DOHH2 (cell line): Measurements from ENCODE around the gene CCDC69.

Source experiments
- CTCF ChIP-seq: fragments of 200-600 bp; sonication (generic); IDR thresholded peaks from one replicate; pipeline ENCODE4 v1.5.1; 2014; ENCODE audit warnings: antibody characterized with exemption, mild to moderate bottlenecking, low read depth, low read length; ENCODE audit not compliant: poor library complexity, severe bottlenecking
- EZH2phosphoT487 ChIP-seq: fragments of 200-600 bp; sonication (generic); IDR thresholded peaks from 2 replicates; pipeline ENCODE4 v1.6.1; 2017; ENCODE audit warnings: borderline replicate concordance, mild to moderate bottlenecking, antibody characterized with exemption, low read length, moderate library complexity, mixed read lengths

GRCh38 chr5:151231359-151231758 is 7.5 kb upstream of the CCDC69 start:
- TF ChIP-seq CTCF (no peak), EZH2phosphoT487 (no peak)
